Measurements from ENCODE around the gene INPP5F. TPM values are rescaled to one million over a fixed set of nuclear protein-coding genes. Genes with fewer than 3 reads are reported as not detected.

Gene INPP5F
- polyA plus RNA-seq, 3 donors = 50.9 to 62.7 (median 58.9) TPM

GRCh38 chr10:119872860-119873681 lies 147.2 kb downstream of the INPP5F start:
- DNase-seq (ENCODE audit: extremely low read depth in 1 of 11, low read depth in 9 of 11, low spot score in 4 of 11) = peak in 10 of 11 donors; percentile 73 to 87 (median 84)

- no peak for DNase-seq (ENCODE audit: extremely low read depth in 1 of 11, low read depth in 9 of 11, low spot score in 4 of 11)
Measured at GRCh38 chr10:119878524-119878923, 152.7 kb downstream of the INPP5F start.

Other genes starting within 250 kb of the INPP5F start
- 10 to 100 TPM; 33.0 to 36.3 (median 35.0) TPM for gene RGS10, start 183.3 kb upstream of the INPP5F start, polyA plus RNA-seq (ENCODE audit: insufficient read length in 3 of 3)
- 100 to 1,000 TPM; 145 to 201 (median 178) TPM for gene TIAL1, start 129.1 kb upstream of the INPP5F start, polyA plus RNA-seq (ENCODE audit: insufficient read length in 3 of 3)
- 10 to 100 TPM; 27.7 to 32.1 (median 28.9) TPM for gene BAG3, start 74.7 kb upstream of the INPP5F start, polyA plus RNA-seq (ENCODE audit: insufficient read length in 3 of 3)
- 10 to 100 TPM; 50.2 to 65.4 (median 62.9) TPM for gene MCMBP, start 146.8 kb downstream of the INPP5F start, polyA plus RNA-seq (ENCODE audit: insufficient read length in 3 of 3)
- gene SEC23IP, start 166.7 kb downstream of the INPP5F start, polyA plus RNA-seq (ENCODE audit: insufficient read length in 3 of 3) = 10 to 100 TPM; 64.8 to 71.2 (median 70.8) TPM